GM04503 (cell line): ENCODE measurements around the gene ZC3H6.

Experiments
- DNase-seq: peaks from one replicate; pipeline ENCODE4 v3.0.0-alpha.2; 2012; ENCODE audit warnings: low read depth

The ZC3H6 gene

GRCh38 chr2:112275311-112275886, at the start of gene ZC3H6:
Gene ZC3H6, plus strand, starts transcription at chr2:112275597. Its CDS starts 398 bp downstream, at chr2:112275995.
- DNase-seq: peak; percentile 85

GRCh38 chr2:112229348-112229747, 46.0 kb upstream of the ZC3H6 start:
- no peak for DNase-seq

- no peak for DNase-seq
Observed at GRCh38 chr2:112230371-112230770, 45.0 kb upstream of the ZC3H6 start.

- no peak for DNase-seq
Observed at GRCh38 chr2:112239862-112240261, 35.5 kb upstream of the ZC3H6 start.

DNA sequence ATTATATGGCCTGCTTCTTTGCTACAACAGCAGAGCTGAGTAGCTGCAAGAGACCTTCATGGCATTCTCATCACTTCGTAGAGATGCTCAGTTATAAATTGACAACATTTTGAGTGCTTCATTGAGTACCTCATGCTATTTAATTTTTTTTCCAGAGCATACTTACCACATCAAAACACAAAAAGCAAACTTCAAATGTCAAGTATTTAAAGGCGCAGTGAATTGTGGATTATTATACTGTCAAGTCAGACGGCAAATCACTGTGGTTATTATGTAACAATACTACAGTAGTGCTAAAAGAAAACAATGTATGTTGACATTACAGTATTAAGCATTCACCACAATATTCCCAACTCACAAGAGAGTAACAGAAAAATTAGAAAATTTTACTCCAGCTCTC, 33.0 kb upstream of the ZC3H6 start:
- no peak for DNase-seq

GRCh38 chr2:112243233-112243632, 32.2 kb upstream of the ZC3H6 start:
- no peak for DNase-seq

GRCh38 chr2:112244854-112245253, 30.5 kb upstream of the ZC3H6 start:
- no peak for DNase-seq

DNA sequence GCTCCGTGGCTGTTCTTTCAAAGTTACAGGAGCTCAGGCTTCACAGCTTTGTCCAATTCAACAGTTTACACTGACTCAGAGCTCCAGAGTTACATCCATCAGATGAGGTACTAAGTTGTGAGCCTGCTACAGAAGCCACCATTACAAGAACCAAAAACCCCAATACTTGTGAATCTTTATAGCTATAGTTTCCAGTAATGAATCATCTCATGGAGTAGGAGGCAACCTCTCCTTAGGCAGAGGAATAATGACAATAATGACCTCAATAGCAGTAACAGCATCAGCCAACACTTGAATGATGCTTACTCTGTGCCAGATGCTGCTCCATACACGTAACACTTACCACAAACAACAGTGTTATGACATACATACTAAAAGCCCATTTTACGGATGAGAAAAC, 24.1 kb upstream of the ZC3H6 start:
- DNase-seq: no peak

DNA sequence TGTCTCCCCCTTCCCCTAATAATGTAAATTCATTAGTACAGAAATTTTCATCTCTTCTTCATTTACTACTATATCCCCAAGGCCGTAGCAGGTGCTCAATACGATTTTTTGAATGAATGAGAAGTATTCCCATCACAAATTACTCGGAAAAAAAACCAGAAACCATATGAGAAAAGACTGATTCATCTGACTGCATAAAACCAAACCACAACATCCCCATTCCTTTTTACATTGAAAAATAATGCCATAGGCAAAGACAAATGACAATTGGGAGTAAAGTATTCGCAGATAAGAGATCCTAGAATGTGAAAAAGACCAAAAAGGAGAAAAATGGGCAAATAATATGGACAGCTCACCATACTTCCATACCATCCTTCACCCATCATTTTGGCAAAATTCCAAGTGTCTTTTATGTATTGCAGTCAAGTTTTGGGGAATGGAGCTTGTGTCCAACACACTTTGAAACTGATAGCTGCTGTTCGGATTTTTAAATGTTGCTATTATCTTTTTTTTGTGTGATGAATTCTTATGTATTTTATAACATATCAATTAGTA, 22.1 kb upstream of the ZC3H6 start:
- no peak for DNase-seq

GRCh38 chr2:112254466-112255240, 20.7 kb upstream of the ZC3H6 start, which contains the start of gene ZC3H8:
Gene ZC3H8, minus strand, starts transcription at chr2:112255042. Its CDS starts 61 bp downstream, at chr2:112254981.
- peak; percentile 37 for DNase-seq

DNA sequence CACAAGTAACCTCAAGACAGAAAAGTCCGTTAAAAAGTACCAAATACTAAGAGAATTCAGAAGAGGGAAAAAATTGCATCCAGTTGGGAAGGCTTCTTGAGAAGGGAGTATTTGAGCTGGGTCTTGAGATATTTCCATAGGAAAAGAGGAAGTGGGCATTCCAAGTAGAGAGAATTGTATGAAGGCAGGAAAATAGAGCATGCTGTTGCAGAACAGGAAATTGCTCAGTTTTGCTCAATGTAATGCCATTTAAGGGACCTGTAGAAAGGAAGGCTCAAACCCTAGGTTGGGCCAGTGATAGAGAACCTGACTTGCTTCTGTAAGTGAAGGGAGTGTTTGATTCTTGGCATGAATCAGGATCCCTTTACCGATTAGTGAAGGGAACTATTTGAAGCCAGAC, 19.5 kb upstream of the ZC3H6 start:
- DNase-seq: no peak

GRCh38 chr2:112256654-112257053, 18.7 kb upstream of the ZC3H6 start:
- DNase-seq: no peak

DNA sequence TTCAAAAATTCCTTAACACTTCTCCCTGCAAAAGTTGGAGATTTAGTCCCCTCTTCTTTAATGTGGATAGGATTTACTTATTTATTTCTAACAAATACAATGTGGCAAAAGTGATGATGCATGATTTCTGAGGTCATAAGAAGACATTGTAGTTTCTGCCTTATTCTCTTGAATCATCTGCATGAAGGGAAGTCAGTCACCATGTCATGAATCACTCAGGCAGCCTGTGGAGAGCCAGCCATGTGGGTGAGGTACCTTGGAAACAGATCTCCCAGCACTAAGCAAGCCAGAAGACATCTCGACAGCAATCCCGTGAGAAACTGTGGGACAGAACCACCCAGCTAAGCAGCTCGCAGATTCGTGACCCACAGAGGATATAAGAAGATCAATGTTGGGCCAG, 17.8 kb upstream of the ZC3H6 start:
- DNase-seq: no peak

DNA sequence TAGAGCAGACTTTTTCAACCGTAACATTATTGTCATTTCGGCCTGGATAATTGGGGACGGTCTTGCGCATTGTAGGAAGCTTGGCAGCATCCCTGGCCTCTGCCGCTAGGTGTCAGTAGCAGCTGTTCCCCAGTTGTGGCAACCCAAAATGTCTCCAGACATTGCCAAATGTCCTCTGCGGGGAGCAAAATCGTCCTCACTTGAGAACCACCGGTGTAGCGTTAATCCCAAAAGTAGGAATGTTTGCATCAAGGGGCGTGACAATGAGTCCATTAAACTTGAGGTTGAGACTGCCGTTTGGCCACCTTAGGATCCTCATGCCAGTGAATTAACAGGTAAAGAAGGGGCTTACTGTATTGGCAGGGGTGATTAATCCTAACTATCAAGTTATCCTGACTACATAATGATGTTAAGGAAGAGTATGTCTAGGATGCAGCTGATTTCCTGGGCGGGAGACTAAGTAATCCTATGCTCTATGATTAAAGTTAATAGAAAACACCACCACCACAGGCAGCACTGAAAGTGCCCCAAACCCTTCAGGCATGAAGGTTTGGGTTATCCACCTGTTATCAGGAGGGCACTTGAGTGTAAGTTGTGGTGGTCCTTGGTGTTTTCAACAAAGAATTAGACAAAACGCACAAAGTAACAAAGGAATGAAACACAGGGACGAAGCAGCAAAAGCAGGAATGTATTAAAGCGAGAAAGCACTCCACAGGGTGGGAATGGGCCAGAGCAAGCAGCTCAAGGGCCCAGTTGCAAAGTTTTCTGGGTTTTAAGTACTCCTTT, 15.7 kb upstream of the ZC3H6 start:
- DNase-seq: no peak

DNA sequence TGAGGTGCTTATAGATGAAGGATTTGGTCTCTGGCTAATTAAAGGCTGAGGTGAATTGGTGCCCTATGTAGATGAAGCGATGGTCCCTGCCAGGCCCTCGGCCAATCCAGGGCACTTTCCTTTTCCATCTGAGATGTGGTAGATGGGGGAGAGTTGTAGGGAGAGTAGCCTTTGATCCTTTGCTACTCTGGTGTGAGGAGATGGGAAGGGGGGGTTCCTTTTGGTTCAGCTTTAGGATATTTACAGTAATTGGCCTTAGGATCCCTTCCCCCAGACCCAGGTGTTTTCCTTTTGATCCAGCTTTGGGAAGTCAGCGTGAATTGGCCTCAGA, 15.1 kb upstream of the ZC3H6 start:
- no peak for DNase-seq

GRCh38 chr2:112262876-112263275, 12.5 kb upstream of the ZC3H6 start:
- DNase-seq: no peak

DNA sequence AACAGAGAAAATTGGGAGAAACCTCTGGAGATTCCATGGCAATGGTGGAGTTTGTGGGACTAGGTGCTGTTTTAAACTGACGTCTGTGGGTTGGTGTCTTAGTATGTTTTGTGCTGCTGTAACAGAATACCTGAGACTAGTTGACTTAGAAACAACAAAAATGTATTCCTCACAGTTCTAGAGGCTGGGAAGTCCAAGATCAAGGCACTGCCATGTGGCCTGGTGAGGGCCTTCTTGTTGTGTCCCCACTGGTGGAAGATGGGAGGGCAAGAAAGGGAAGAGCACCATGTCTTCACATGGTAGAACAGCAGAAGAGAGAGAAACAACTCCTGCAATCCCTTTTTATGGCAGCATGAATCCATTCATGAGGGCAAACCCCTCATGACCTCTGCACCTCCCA, 6.8 kb upstream of the ZC3H6 start:
- DNase-seq: no peak

DNA sequence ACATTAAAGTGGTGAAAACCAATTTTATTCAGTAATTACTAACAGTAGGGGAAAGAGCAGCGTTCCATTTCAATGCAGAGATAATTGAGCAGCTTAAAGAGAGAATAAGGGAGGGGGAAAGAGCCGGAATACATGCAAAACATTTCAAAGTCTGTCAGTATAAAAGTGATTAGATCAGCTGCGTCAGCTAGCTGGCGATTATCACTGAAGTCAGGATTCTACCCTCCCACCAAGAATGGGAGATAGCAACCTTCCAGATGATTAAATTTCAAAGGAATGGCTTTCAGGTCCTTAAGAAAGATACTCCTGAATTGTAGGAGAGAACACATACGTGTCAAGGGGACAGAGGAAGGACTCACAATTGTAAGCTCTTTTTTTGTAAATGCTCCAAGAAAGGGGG, 2.7 kb upstream of the ZC3H6 start:
- no peak for DNase-seq

DNA sequence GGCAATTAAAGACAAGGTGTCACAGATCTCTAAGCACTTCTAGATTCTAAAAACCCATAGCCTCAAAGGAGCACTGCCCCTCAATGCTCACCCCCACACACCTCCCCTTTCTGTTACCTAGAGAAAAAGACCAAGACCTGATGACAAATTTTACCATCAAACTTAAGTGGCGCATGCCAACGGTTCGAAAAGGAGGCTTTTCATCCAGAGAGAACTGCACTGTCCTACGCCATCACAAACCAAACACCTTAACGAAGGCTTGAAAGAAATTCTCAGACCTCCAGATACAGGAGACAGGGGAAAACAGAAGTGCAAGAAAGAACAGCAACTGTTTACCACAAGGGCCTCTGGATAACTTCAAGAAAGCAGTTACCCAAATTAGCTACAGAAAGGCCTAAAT, 2.0 kb upstream of the ZC3H6 start:
- DNase-seq: no peak

- no peak for DNase-seq
Observed at GRCh38 chr2:112275887-112276773, 733 bp downstream of the ZC3H6 start.

GRCh38 chr2:112276954-112277353, 1.6 kb downstream of the ZC3H6 start:
- DNase-seq: no peak
